ENCODE measurements around the gene ENKUR.

ENKUR gene

GRCh38 chr10:25015828-25016375, at the start of gene ENKUR:
Gene ENKUR, minus strand, starts transcription at chr10:25016158. Its CDS starts 222 bp downstream, at chr10:25015936.
- peak; percentile 90 for DNase-seq (ENCODE audit: low spot score)

GRCh38 chr10:25064401-25064800, 48.4 kb upstream of the ENKUR start:
- no peak for DNase-seq (ENCODE audit: low spot score)

- no peak for DNase-seq (ENCODE audit: low spot score)
These were observed 47.7 kb upstream of the ENKUR start for GRCh38 chr10:25063644-25064043.

- no peak for DNase-seq (ENCODE audit: low spot score)
These were observed 47.2 kb upstream of the ENKUR start for GRCh38 chr10:25063157-25063556.

- DNase-seq (ENCODE audit: low spot score): no peak
These were observed 45.9 kb upstream of the ENKUR start for GRCh38 chr10:25061711-25062449.

- no peak for DNase-seq (ENCODE audit: low spot score)
These were observed 45.2 kb upstream of the ENKUR start for GRCh38 chr10:25061125-25061524.

GRCh38 chr10:25059990-25060389, 44.0 kb upstream of the ENKUR start:
- DNase-seq (ENCODE audit: low spot score): peak; percentile 88

GRCh38 chr10:25057886-25058285, 41.9 kb upstream of the ENKUR start:
- no peak for DNase-seq (ENCODE audit: low spot score)

GRCh38 chr10:25056726-25057125, 40.8 kb upstream of the ENKUR start:
- DNase-seq (ENCODE audit: low spot score): no peak

GRCh38 chr10:25052012-25052411, 36.1 kb upstream of the ENKUR start:
- no peak for DNase-seq (ENCODE audit: low spot score)

GRCh38 chr10:25050402-25050801, 34.4 kb upstream of the ENKUR start:
- DNase-seq (ENCODE audit: low spot score): no peak

GRCh38 chr10:25049966-25050365, 34.0 kb upstream of the ENKUR start:
- no peak for DNase-seq (ENCODE audit: low spot score)

GRCh38 chr10:25048450-25048849, 32.5 kb upstream of the ENKUR start:
- DNase-seq (ENCODE audit: low spot score): no peak

GRCh38 chr10:25047591-25048301, 31.8 kb upstream of the ENKUR start:
- no peak for DNase-seq (ENCODE audit: low spot score)

GRCh38 chr10:25047088-25047487, 31.1 kb upstream of the ENKUR start:
- no peak for DNase-seq (ENCODE audit: low spot score)

- no peak for DNase-seq (ENCODE audit: low spot score)
These were observed 30.7 kb upstream of the ENKUR start for GRCh38 chr10:25046641-25047040.

- no peak for DNase-seq (ENCODE audit: low spot score)
These were observed 23.6 kb upstream of the ENKUR start for GRCh38 chr10:25039531-25039930.

GRCh38 chr10:25038325-25038724, 22.4 kb upstream of the ENKUR start:
- no peak for DNase-seq (ENCODE audit: low spot score)

- no peak for DNase-seq (ENCODE audit: low spot score)
These were observed 20.4 kb upstream of the ENKUR start for GRCh38 chr10:25036381-25036780.

GRCh38 chr10:25029519-25029918, 13.6 kb upstream of the ENKUR start:
- no peak for DNase-seq (ENCODE audit: low spot score)

GRCh38 chr10:25028711-25029110, 12.8 kb upstream of the ENKUR start:
- no peak for DNase-seq (ENCODE audit: low spot score)

- DNase-seq (ENCODE audit: low spot score): peak; percentile 56
These were observed 10.5 kb upstream of the ENKUR start for GRCh38 chr10:25026463-25026862.

- peak; percentile 59 for DNase-seq (ENCODE audit: low spot score)
These were observed 8.6 kb upstream of the ENKUR start for GRCh38 chr10:25024528-25024927.

Measured in kidney capillary endothelial cell (primary cell).